Stomach (tissue), 9 donors: ENCODE data around the gene FBH1. TPM values are rescaled to one million over a fixed set of nuclear protein-coding genes. Genes with fewer than 3 reads are reported as not detected.
"Not testable (repeated sequence)": the region's sequence is repeated elsewhere in the genome, so short reads cannot be mapped to it uniquely, and the experiment has no call there.

Source experiments
- DNase-seq, 2 donors: peaks; one replicate each; pipeline versions ENCODE4 v3.0.0 to v3.0.0-alpha.2; 2013 to 2019
- H3K27ac ChIP-seq, 5 donors: fragments of 200-600 bp in 4 of 5; sonication (generic) in 4 of 5; one replicate each; pipeline ENCODE4 v1.5.1; 2013 to 2019; ENCODE audit warnings: mild to moderate bottlenecking in 1 of 5, moderate library complexity in 1 of 5
- H3K27me3 ChIP-seq, 3 donors: fragments of 200-600 bp; sonication (generic); one replicate each; pipeline ENCODE4 v1.5.1; 2017 to 2019; ENCODE audit warnings: mixed run types in 1 of 3
- H3K36me3 ChIP-seq, 4 donors: fragments of 200-600 bp; sonication (generic); 1 replicate in 3 of 4; 2 replicates in 1 of 4; pipeline ENCODE4 v1.5.1; 2016 to 2019
- H3K4me1 ChIP-seq, 4 donors: fragments of 200-600 bp; sonication (generic); one replicate each; pipeline ENCODE4 v1.5.1; 2016 to 2019
- H3K4me3 ChIP-seq, 4 donors: fragments of 200-600 bp; sonication (generic) in 3 of 4; one replicate each; pipeline ENCODE4 v1.5.1; 2016 to 2019; ENCODE audit warnings: mild to moderate bottlenecking in 1 of 4
- H3K9me3 ChIP-seq, 4 donors: fragments of 200-600 bp; sonication (generic); one replicate each; pipeline ENCODE4 v1.5.1; 2016 to 2019
- CTCF ChIP-seq, 7 experiments: fragments of 450-650 bp in 4 of 7; fragments of 200-600 bp in 3 of 7; sonication (generic) in 3 of 7; IDR thresholded peaks; one replicate each; pipeline ENCODE4 v1.5.1; 2016 to 2019; ENCODE audit warnings: antibody characterized with exemption in 7 of 7, control low read depth in 2 of 7, mild to moderate bottlenecking in 1 of 7
- EP300 ChIP-seq: sonication (generic); formaldehyde crosslinking; IDR thresholded peaks from one replicate; pipeline ENCODE4 v1.6.1; 2017; ENCODE audit warnings: antibody characterized with exemption
- POLR2A ChIP-seq, 4 donors: fragments of 450-650 bp; IDR thresholded peaks; one replicate each; pipeline ENCODE4 v1.6.1; 2016; ENCODE audit warnings: antibody characterized with exemption in 4 of 4, control low read depth in 2 of 4, mild to moderate bottlenecking in 1 of 4, moderate library complexity in 1 of 4
- POLR2AphosphoS5 ChIP-seq, 3 donors: sonication (generic); formaldehyde crosslinking; IDR thresholded peaks; one replicate each; pipeline ENCODE4 v1.6.1; 2016; ENCODE audit warnings: antibody characterized with exemption in 3 of 3
- WGBS, 5 donors: extraction: QIAGEN DNeasy Blood & Tissue Kit in 3 of 5; methylation state at CpG; one replicate each; pipeline versions ENCODE4 v1.1.5 to v1.1.7; 2013 to 2018; 5-methylcytosine and 5-hydroxymethylcytosine counted together
- intact Hi-C: fragments of 100-400 bp; cut with DNase I; formaldehyde crosslinking; loops from one replicate; pipeline ENCODE4 v1.15.1; 2023; ENCODE audit warnings: low total_unique reads
- polyA plus RNA-seq, 3 donors: library from polyadenylated mRNA; stranded (reverse); fragments of 200-250 nt; gene quantifications; one replicate each; pipeline ENCODE4 v1.2.3, GENCODE V29; 2013
- total RNA-seq, 5 donors: library from RNA; depleted of rRNA; stranded (reverse); fragments of >200 nt; gene quantifications; one replicate each; pipeline versions ENCODE4 v1.1.0 to v1.2.3, GENCODE V29; 2014 to 2016
- donor health status: healthy with polysubstance abuse.
- donor health status: Bipolar disorder and iron deficiency.
- donor health status: healthy.

Gene FBH1
- total and polyA plus RNA-seq, 8 donors: 38.4 to 192 (median 53.3) TPM

- H3K4me3 ChIP-seq: no peak overlapping the region
- no peaks in the 10 kb centered on the region for H3K9me3 ChIP-seq
- H3K4me1 ChIP-seq: peaks cover 0 to 15% (median 0%) of the 10 kb centered on the region in 4 donors
- DNase-seq: no peak
- no peaks in the 10 kb centered on the region for H3K27me3 ChIP-seq
- TF ChIP-seq EP300 (no peak), CTCF (IDR thresholded peaks at IDR 0.05) (no peak), POLR2AphosphoS5 (IDR thresholded peaks at IDR 0.05) (no peak), POLR2A (IDR thresholded peaks at IDR 0.05) (no peak)
- intact Hi-C loops: loop anchor here (10.0 kb wide), 1 partner anchor 428 kb away; no protein-coding TSS in a partner anchor
- H3K36me3 ChIP-seq: peaks cover 0 to 21% (median 0%) of the 10 kb centered on the region in 4 donors
- WGBS, 5 donors: 89 to 97% (median 96%) methylated on average over 7 of the region's 7 CpGs
- H3K27ac ChIP-seq: no peak overlapping the region
These were observed 27.6 kb upstream of the FBH1 start for GRCh38 chr10:5862360-5862961.

- 94 to 95% (median 95%) methylated on average over 9 of the region's 9 CpGs for WGBS, 5 donors
- H3K27me3 ChIP-seq, H3K27ac ChIP-seq, DNase-seq, H3K4me3 ChIP-seq, H3K9me3 ChIP-seq: not testable (repeated sequence)
- Histone ChIP-seq H3K4me1 (peaks cover 0 to 15% (median 0%) of the 10 kb centered on the region in 4 donors), H3K36me3 (peaks cover 0 to 22% (median 0%) of the 10 kb centered on the region in 4 donors)
- intact Hi-C loops: loop anchor here (10.0 kb wide), 1 partner anchor 428 kb away; no protein-coding TSS in a partner anchor
These were observed 26.9 kb upstream of the FBH1 start for GRCh38 chr10:5862981-5863685.

GRCh38 chr10:5866451-5867081 is 23.5 kb upstream of the FBH1 start:
- not testable (repeated sequence) for DNase-seq, H3K27me3 ChIP-seq, H3K4me1 ChIP-seq, H3K9me3 ChIP-seq, H3K4me3 ChIP-seq, H3K27ac ChIP-seq
- H3K36me3 ChIP-seq: peaks cover 0 to 32% (median 0%) of the 10 kb centered on the region in 4 donors
- intact Hi-C loops: loop anchor here (10.0 kb wide), 1 partner anchor 432 kb away; no protein-coding TSS in a partner anchor
- WGBS, 5 donors: 58 to 86% (median 64%) methylated on average over 5 of the region's 5 CpGs

- H3K27ac ChIP-seq, H3K4me3 ChIP-seq, H3K27me3 ChIP-seq, H3K4me1 ChIP-seq, DNase-seq, H3K9me3 ChIP-seq: not testable (repeated sequence)
- H3K36me3 ChIP-seq: peaks cover 0 to 26% (median 0%) of the 10 kb centered on the region in 4 donors
- WGBS, 5 donors: 27 to 57% (median 40%) methylated on average over 4 of the region's 4 CpGs
- intact Hi-C loops: loop anchor here (10.0 kb wide), 1 partner anchor 432 kb away; no protein-coding TSS in a partner anchor
These were observed 22.9 kb upstream of the FBH1 start for GRCh38 chr10:5867091-5867615.

GRCh38 chr10:5868383-5868782 is 21.7 kb upstream of the FBH1 start:
- DNase-seq, H3K9me3 ChIP-seq, H3K27me3 ChIP-seq, H3K4me1 ChIP-seq, H3K4me3 ChIP-seq, H3K27ac ChIP-seq: not testable (repeated sequence)
- WGBS, 5 donors: 88 to 98% (median 92%) methylated on average over 8 of the region's 8 CpGs
- intact Hi-C loops: loop anchor here (10.0 kb wide), 1 partner anchor 434 kb away; no protein-coding TSS in a partner anchor
- H3K36me3 ChIP-seq: peaks cover 0 to 16% (median 0%) of the 10 kb centered on the region in 4 donors

- intact Hi-C loops: loop anchor here (10.0 kb wide), 1 partner anchor 434 kb away; no protein-coding TSS in a partner anchor
- Histone ChIP-seq H3K36me3 (peaks cover 0 to 12% (median 1%) of the 10 kb centered on the region in 4 donors), H3K4me3 (no peak overlapping the region), H3K27ac (no peak overlapping the region), H3K9me3 (no peaks in the 10 kb centered on the region), H3K4me1 (peaks cover 0 to 6% (median 0%) of the 10 kb centered on the region in 4 donors), H3K27me3 (no peaks in the 10 kb centered on the region)
- TF ChIP-seq POLR2A (IDR thresholded peaks at IDR 0.05): no peak
- TF ChIP-seq CTCF (IDR thresholded peaks at IDR 0.05): no peak
- no peak for TF ChIP-seq EP300
- no peak for TF ChIP-seq POLR2AphosphoS5 (IDR thresholded peaks at IDR 0.05)
- no peak for DNase-seq
- whole genome bisulfite sequencing, 5 donors: 92 to 98% (median 93%) methylated on average over 3 of the region's 3 CpGs
These were observed 20.9 kb upstream of the FBH1 start for GRCh38 chr10:5869156-5869555.
